DND-41 (cell line): ENCODE measurements around the gene CRISPLD2.

Source experiments
- ATAC-seq: fragments of 200-7000 bp; cut with Tn5 transposase; 3 replicates; pipeline ENCODE4 v1.9.1; 2021; ENCODE audit warnings: low read depth; ENCODE audit not compliant: insufficient read depth
- DNase-seq: peaks from one replicate; pipeline ENCODE4 v3.0.0-alpha.2; 2020
- H2AFZ ChIP-seq: 2 replicates; pipeline ENCODE4 v1.6.0; 2012; ENCODE audit warnings: low read depth, low read length
- H3K27ac ChIP-seq: 2 replicates; pipeline ENCODE4 v1.5.1; 2012; ENCODE audit warnings: low read length, inconsistent platforms
- H3K27me3 ChIP-seq: fragments of 200-600 bp; sonication (generic); 2 replicates; pipeline ENCODE4 v1.6.0; 2012; ENCODE audit warnings: low read length, mild to moderate bottlenecking, inconsistent platforms; ENCODE audit not compliant: insufficient read depth, poor library complexity
- H3K36me3 ChIP-seq: 2 replicates; pipeline ENCODE4 v1.5.1; 2012; ENCODE audit warnings: low read length, inconsistent platforms; ENCODE audit not compliant: insufficient read depth
- H3K4me1 ChIP-seq: 2 replicates; pipeline ENCODE4 v1.5.1; 2012; ENCODE audit warnings: mild to moderate bottlenecking, low read length; ENCODE audit not compliant: insufficient read depth
- H3K4me2 ChIP-seq: 2 replicates; pipeline ENCODE4 v1.6.0; 2012; ENCODE audit warnings: mild to moderate bottlenecking, moderate library complexity, low read length, inconsistent platforms; ENCODE audit not compliant: insufficient read depth
- H3K4me3 ChIP-seq, 2 experiments: fragments of 200-600 bp in 1 of 2; shearing (Covaris generic) in 1 of 2; 2 replicates each; pipeline ENCODE4 v1.5.1; 2012 to 2016; ENCODE audit warnings: inconsistent platforms in 2 of 2, low read length in 2 of 2, mild to moderate bottlenecking in 2 of 2, low read depth in 1 of 2, moderate library complexity in 1 of 2
- H3K79me2 ChIP-seq: 2 replicates; pipeline ENCODE4 v1.6.0; 2012; ENCODE audit warnings: low read length, inconsistent platforms; ENCODE audit not compliant: insufficient read depth
- H3K9ac ChIP-seq: 2 replicates; pipeline ENCODE4 v1.6.0; 2012; ENCODE audit warnings: low read depth, mild to moderate bottlenecking, inconsistent platforms, low read length, moderate library complexity
- H3K9me3 ChIP-seq: 2 replicates; pipeline ENCODE4 v1.5.1; 2012; ENCODE audit warnings: low read length, moderate library complexity, mild to moderate bottlenecking, inconsistent platforms; ENCODE audit not compliant: insufficient read depth, severe bottlenecking
- H4K20me1 ChIP-seq: 2 replicates; pipeline ENCODE4 v1.6.0; 2012; ENCODE audit warnings: low read length; ENCODE audit not compliant: insufficient read depth
- CTCF ChIP-seq: IDR thresholded peaks from 2 replicates; pipeline ENCODE4 v1.5.1; 2012; ENCODE audit warnings: borderline replicate concordance, low read length, moderate library complexity, mild to moderate bottlenecking; ENCODE audit not compliant: poor library complexity, severe bottlenecking; ENCODE audit errors: extremely low read depth
- EZH2 ChIP-seq: IDR thresholded peaks from 3 replicates; pipeline ENCODE4 v1.6.1; 2012; ENCODE audit warnings: borderline replicate concordance, low read depth, mild to moderate bottlenecking, moderate library complexity, low read length, inconsistent platforms; ENCODE audit not compliant: severe bottlenecking

The CRISPLD2 gene

GRCh38 chr16:84817206-84817605 is 2.6 kb upstream of the CRISPLD2 start:
- H2AFZ ChIP-seq, result no peak overlapping the region
- no peak for ATAC-seq
- no peak overlapping the region for H3K4me2 ChIP-seq

GRCh38 chr16:84817613-84818012 is 2.2 kb upstream of the CRISPLD2 start:
- ATAC-seq, result no peak
- peaks cover 15% of the 10 kb centered on the region for H3K27me3 ChIP-seq
- H3K4me3 ChIP-seq, result no peak overlapping the region
- no peaks in the 10 kb centered on the region for H3K79me2 ChIP-seq
- TF ChIP-seq CTCF, result no peak
- TF ChIP-seq EZH2, result no peak
- peaks cover 18% of the 10 kb centered on the region for H4K20me1 ChIP-seq
- DNase-seq, result no peak
- no peaks in the 10 kb centered on the region for H3K9me3 ChIP-seq
- H3K9ac ChIP-seq, result no peak overlapping the region
- no peak overlapping the region for H3K4me2 ChIP-seq
- no peak overlapping the region for H3K27ac ChIP-seq
- H3K36me3 ChIP-seq, result no peaks in the 10 kb centered on the region
- peaks cover 15% of the 10 kb centered on the region for H3K4me1 ChIP-seq
- H2AFZ ChIP-seq, result no peak overlapping the region

More at GRCh38 chr16:84817206-84817605, 2.6 kb upstream of the CRISPLD2 start:
- H4K20me1 ChIP-seq, result peaks cover 18% of the 10 kb centered on the region
- no peak overlapping the region for H3K4me3 ChIP-seq
- no peaks in the 10 kb centered on the region for H3K36me3 ChIP-seq
- TF ChIP-seq EZH2 (no peak), CTCF (no peak)
- H3K79me2 ChIP-seq, result no peaks in the 10 kb centered on the region
- no peak overlapping the region for H3K27ac ChIP-seq
- H3K4me1 ChIP-seq, result peaks cover 15% of the 10 kb centered on the region
- H3K9ac ChIP-seq, result no peak overlapping the region
- H3K27me3 ChIP-seq, result peaks cover 15% of the 10 kb centered on the region
- no peak for DNase-seq
- H3K9me3 ChIP-seq, result no peaks in the 10 kb centered on the region

- Histone ChIP-seq H2AFZ (no peak overlapping the region), H3K9me3 (no peaks in the 10 kb centered on the region), H3K79me2 (no peaks in the 10 kb centered on the region), H4K20me1 (peaks cover 18% of the 10 kb centered on the region), H3K36me3 (no peaks in the 10 kb centered on the region), H3K4me2 (no peak overlapping the region), H3K27me3 (peaks cover 15% of the 10 kb centered on the region), H3K9ac (no peak overlapping the region), H3K4me3 (no peak overlapping the region), H3K27ac (no peak overlapping the region), H3K4me1 (peaks cover 15% of the 10 kb centered on the region)
- ATAC-seq (no peak), DNase-seq (no peak)
- no peak for TF ChIP-seq CTCF
- TF ChIP-seq EZH2, result no peak
Measured at GRCh38 chr16:84818133-84818532, 1.7 kb upstream of the CRISPLD2 start.

- Histone ChIP-seq H3K79me2 (no peaks in the 10 kb centered on the region), H3K4me1 (peaks cover 15% of the 10 kb centered on the region), H3K4me3 (peak overlapping the region in 1 of 2 experiments; percentile 37; a peak in 2 of 4 replicates), H3K9ac (no peak overlapping the region), H3K9me3 (no peaks in the 10 kb centered on the region), H3K36me3 (no peaks in the 10 kb centered on the region), H3K27me3 (peaks cover 15% of the 10 kb centered on the region), H3K4me2 (peak overlapping the region; percentile 85), H2AFZ (no peak overlapping the region), H4K20me1 (peaks cover 15% of the 10 kb centered on the region), H3K27ac (no peak overlapping the region)
- ATAC-seq (no peak), DNase-seq (no peak)
- TF ChIP-seq EZH2 (no peak), CTCF (no peak)
Measured at GRCh38 chr16:84818989-84819643, 669 bp upstream of the CRISPLD2 start.
